Stimulated activated CD4-positive, alpha-beta T cell treated with anti-CD3 and anti-CD28 coated beads, TNF-alpha, amount 100 ng/mL, for 1 hour (primary cell): Measurements from ENCODE around the gene ARHGAP31.

ENCODE experiments used
- DNase-seq, 3 donors: peaks; one replicate each; pipeline ENCODE4 v3.0.0-alpha.2; 2020; ENCODE audit warnings: low read depth in 3 of 3, low spot score in 1 of 3

The ARHGAP31 gene

DNA sequence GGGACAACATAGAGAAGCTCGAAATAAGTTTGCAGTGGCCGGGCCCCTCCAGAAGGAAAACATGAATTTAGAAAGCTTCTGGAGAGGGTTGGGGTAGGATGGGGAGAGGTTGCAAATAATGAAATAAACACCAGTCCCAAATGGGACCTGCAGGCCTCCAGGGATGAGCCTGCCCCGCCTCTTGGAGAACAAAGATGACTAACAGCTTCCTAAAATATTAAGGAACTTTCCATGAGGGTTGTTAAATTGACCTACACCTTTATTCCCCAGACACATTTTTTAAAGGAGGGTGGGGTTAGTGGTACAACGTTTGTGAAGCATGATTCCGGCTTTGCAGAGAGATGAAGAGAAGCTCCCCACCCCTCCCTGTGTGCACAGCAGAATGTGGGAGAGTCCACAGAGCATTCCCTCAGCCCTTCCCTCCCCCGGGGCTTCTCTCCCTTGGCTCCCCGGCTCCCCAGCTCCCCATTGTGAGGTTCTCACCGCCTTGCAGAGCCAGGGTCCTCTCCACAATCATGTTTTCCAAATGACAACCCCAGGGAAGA, 84.1 kb downstream of the ARHGAP31 start:
- DNase-seq: no peak

DNA sequence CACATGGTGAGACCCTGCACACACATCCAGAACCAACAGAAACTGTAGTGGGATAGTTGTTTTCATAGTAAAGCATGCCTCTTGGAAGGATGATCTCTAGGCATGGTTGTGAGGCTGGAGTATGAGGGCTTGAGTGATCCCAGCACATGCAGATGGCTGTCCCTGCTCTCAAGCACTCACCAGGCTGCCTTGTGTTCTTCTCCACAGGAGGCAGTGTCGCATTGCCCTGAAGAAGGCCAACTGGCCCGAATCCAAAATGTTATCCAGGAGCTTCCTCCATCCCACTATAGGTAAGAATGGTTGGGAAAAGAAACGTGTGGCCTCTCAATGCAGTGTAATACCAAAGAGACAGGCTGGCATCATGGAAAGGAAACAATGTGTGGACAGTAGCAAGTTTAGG, 86.5 kb downstream of the ARHGAP31 start:
- no peak for DNase-seq

DNA sequence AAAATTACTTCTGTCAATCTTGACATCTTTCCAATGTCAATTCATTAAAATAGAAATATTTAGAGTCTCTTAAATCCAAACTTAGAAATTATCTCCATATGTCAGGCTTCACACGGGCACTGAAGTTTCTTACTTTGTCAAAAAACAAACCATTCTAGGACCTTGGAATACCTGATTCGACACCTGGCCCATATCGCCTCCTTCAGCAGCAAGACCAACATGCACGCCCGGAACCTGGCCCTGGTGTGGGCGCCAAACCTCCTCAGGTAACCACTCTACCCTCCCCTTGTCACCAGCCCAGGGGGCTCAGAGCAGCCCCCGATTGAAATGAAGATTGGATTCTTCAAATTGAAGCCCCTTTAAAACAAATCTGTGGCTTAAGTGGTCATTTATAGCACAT, 88.0 kb downstream of the ARHGAP31 start:
- DNase-seq: no peak

DNA sequence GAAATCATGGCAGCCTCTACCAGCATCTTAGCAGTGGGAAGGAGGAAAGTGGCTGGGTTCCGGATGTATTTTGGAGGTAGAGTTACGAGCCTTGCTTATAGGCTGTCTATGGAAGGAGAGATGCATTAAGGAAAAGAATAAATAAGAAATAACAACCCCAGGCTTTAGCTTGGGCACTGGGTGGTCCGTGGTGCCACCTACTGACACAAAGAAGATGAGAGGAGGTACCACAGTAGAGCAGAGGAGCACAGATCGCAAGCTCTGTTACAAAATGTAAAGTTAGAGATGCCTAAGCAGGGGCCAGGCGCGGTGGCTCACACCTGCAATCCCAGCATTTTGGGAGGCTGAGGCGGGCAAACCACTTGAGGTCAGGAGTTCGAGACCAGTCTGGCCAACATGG, 94.4 kb downstream of the ARHGAP31 start:
- DNase-seq: no peak

- no peak for DNase-seq
Measured at GRCh38 chr3:119395923-119396358, 101.8 kb downstream of the ARHGAP31 start.

GRCh38 chr3:119396870-119397269, 102.7 kb downstream of the ARHGAP31 start:
- DNase-seq: no peak

DNA sequence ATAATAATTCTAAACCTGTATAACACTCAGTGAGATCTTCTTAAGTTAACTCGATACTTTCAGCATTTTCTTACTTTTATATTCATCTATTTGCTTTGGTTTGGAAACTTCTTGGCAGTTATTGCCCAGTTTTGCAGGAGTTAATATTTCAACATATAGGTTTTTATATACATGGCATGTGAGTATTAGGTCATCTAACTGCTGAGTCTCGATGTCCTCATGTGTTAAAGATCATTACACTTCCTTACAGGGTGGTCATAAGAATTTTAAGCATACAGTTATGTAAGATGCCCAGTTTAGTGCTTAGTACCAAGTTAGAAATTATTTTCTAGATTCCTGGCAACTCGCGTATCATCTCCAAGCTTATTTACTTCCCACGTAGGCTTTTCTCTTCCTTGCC, 106.3 kb downstream of the ARHGAP31 start:
- no peak for DNase-seq

GRCh38 chr3:119401069-119401468, 106.9 kb downstream of the ARHGAP31 start:
- no peak for DNase-seq

DNA sequence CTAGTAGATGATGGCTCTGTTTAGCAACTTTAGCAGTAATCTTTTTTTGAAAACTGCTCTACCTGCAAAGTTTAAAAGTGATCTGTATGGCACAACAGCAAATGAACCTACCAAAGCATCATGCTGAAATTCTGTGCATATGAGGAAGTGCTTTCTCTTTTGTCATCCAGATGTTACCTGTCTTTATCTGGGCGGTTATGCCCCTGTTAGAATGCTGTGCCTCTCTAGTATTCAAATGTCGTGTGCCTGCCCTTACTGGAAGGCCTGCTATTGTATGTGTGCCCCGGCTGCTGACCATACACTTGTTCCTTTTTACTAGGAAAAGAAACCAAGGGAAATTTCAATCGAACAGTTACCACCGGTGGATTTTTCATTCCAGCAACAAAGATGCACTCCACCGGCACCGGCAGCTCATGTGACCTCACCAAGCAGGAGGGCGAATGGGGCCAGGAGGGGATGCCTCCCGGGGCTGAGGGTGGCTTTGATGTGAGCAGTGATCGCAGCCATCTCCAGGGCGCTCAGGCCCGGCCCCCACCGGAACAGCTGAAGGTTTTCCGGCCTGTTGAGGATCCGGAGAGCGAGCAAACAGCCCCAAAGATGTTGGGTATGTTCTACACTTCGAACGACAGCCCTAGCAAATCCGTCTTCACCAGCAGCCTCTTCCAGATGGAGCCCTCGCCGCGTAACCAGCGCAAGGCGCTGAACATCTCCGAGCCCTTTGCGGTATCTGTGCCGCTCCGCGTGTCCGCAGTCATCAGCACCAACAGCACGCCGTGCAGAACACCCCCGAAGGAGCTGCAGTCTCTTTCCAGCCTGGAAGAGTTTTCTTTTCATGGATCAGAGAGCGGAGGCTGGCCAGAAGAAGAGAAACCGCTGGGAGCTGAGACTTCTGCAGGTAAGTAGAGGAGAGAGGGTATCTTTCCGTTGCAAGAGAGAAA, 107.6 kb downstream of the ARHGAP31 start:
- no peak for DNase-seq

DNA sequence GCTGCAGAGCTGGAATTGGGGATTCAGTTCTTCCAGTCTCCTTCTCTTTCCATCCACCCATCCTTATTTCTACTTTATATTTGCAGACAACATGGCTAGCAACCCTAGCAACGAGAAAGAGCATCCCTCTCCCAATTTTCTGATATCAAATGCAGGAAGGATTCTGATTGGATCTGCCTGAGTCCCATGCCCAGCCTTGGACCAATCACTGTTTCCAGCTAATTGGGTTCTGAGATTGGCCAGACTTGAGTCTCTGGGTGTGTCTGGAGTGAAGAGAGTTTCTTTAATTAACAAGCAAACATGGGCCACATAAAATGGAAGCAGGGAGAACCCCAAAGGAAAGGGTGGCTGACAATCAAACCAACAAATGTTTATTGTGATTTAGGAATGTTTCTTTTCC, 108.6 kb downstream of the ARHGAP31 start:
- DNase-seq: no peak

DNA sequence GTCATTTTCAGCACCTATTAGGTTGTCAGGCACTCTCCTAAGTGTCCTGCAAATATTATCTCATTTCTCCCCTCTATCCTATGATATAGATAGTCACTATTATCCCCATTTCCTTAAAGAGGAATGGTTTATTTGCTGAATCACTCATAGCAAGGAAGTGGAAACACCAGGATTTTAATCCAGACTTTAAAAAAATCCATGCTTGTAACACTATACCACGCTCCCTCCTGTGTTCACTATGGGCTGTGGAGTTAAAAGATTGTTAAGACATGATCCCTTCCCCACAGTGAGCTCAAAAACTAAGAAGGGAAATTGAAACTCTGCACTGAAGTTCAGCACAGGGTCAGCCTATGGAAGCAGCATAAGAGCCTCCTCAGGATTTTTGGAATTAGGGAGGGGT, 109.0 kb downstream of the ARHGAP31 start:
- DNase-seq: no peak

GRCh38 chr3:119405315-119405714, 111.1 kb downstream of the ARHGAP31 start:
- no peak for DNase-seq

GRCh38 chr3:119408243-119408950, 114.2 kb downstream of the ARHGAP31 start:
- DNase-seq: no peak

GRCh38 chr3:119409844-119410243, 115.7 kb downstream of the ARHGAP31 start:
- no peak for DNase-seq

DNA sequence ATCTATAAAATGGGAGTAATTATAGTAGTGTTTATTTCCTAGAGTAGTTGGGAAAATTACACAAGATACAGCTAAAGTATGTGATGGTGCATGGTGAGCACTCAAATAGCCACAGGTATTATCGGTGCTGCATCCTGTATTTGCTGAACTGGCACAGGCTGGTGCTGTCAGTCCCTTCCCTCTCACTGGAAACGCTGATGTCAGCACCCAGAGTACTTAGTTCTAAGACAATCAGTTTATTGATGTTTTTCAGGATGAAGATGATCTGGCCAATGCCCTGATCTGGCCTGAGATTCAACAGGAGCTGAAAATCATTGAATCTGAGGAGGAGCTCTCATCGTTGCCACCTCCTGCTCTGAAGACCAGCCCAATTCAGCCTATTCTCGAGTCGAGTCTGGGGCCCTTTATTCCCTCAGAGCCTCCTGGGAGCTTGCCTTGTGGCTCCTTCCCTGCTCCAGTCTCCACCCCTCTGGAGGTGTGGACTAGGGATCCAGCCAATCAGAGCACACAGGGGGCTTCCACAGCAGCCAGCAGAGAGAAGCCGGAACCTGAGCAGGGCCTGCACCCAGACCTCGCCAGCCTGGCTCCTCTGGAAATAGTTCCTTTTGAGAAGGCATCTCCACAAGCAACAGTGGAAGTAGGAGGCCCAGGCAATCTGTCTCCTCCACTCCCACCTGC, 119.6 kb downstream of the ARHGAP31 start:
- no peak for DNase-seq

GRCh38 chr3:119416873-119417272, 122.7 kb downstream of the ARHGAP31 start:
- DNase-seq: no peak

DNA sequence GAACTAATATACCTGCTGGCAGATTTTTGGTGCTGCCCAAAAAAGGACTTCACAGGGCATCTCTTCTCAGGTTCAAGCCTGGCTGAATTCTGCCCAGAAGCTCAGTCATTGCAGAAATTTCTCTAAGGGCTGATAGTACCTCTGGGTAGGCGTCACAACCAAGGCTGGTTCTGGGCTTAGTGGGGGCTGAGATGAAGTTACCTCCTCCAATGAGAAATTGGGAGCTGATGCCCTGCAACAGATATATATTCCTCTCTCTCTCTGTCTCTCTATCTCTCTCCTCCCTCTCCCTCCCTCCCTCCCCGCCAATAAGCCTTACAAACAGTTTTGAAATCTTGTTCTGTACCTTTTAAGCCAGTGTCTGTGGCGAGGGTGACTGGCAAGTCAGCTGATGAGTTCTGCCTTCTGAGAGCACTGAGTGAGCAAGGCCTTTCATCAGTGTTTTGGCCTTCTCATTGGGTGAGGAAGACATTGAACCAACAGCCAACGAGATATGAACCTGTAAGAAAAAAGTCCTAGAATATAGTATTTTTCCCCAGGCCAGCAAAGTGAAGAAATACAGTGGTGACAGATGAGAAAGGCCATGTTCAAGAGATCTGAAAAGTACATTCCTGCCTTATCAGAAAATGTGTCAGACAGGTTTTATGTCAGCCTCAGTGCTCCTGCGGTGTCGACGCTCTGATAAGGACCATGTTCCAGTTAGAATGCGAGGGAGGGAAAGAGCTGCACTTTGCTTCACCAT, 123.8 kb downstream of the ARHGAP31 start:
- no peak for DNase-seq

DNA sequence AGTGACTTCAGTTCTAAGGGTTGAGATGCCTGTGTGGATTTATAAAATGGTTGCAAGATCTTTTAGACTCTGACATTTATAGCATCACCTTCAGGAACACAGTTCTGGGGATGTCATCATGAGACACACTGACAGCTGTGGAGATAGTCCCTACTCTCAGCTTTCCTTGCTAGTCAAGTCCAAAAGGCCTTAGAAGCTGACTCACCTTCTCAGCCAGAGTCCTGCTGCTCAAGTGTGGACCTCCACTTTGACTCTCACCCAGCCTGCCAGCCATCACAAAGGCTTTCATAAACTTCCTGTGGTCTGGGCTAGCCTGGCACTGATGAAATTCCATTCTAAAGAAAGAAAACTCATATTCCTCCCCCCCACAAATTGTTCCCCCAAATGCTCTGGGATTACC, 124.5 kb downstream of the ARHGAP31 start:
- DNase-seq: no peak

GRCh38 chr3:119420196-119420595, 126.0 kb downstream of the ARHGAP31 start:
- DNase-seq: no peak

DNA sequence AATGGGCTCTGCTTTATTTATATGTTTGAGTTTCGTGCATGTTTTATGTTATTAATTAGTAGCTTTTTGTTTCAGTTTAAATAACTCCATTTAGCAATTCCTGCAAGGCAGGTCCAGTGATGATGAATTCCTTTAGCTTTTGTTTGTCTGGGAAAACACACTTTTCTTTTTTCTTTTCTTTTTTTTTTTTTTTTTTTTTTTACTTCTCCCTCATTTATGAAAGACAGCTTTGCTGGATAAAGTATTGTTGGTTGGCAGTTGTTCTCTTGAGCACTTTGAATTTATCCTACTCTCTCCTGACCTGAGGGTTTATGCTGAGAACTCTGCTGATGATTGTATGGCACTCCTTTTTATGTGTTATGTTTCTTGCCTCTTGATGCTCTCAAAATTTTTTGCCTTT, 133.5 kb downstream of the ARHGAP31 start:
- no peak for DNase-seq

DNA sequence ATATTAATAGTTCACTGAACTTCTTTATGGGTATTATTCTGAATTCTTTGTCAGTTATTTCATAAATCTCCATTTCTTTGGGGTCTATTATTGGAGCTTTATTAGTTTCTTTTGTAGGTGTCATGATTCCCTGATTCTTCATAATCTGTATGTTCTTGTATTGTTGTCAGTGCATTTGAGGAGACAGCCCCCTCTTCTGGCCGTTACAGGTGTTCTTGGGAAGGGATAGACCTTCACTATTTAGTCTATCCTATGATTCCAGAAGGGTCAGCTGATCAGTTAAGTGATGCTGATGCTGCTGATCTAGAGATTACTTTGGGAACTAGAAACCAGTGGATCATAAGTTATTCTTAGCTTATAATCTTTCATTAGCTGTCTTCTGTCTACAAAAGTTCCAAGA, 134.4 kb downstream of the ARHGAP31 start:
- DNase-seq: no peak
